BLaER1 (cell line): ENCODE results near the gene CDH13.

Experiments used
- H3K27ac ChIP-seq: shearing (Covaris generic); formaldehyde crosslinking; 2 replicates; pipeline ENCODE4 v1.8.1; 2022
- H3K27me3 ChIP-seq: shearing (Covaris generic); formaldehyde crosslinking; 2 replicates; pipeline ENCODE4 v1.8.1; 2022
- H3K36me3 ChIP-seq: shearing (Covaris generic); formaldehyde crosslinking; 2 replicates; pipeline ENCODE4 v1.8.1; 2022
- H3K4me1 ChIP-seq: shearing (Covaris generic); formaldehyde crosslinking; 2 replicates; pipeline ENCODE4 v1.8.1; 2022
- H3K4me2 ChIP-seq: shearing (Covaris generic); formaldehyde crosslinking; 2 replicates; pipeline ENCODE4 v1.8.1; 2022
- H3K4me3 ChIP-seq: shearing (Covaris generic); formaldehyde crosslinking; 2 replicates; pipeline ENCODE4 v1.8.1; 2022
- H3K9ac ChIP-seq: shearing (Covaris generic); formaldehyde crosslinking; 2 replicates; pipeline ENCODE4 v1.8.1; 2022
- H3K9me3 ChIP-seq: shearing (Covaris generic); formaldehyde crosslinking; 2 replicates; pipeline ENCODE4 v1.8.1; 2022
- H4K20me1 ChIP-seq: shearing (Covaris generic); formaldehyde crosslinking; 2 replicates; pipeline ENCODE4 v1.8.1; 2022
- Cebpa-rat ChIP-seq: shearing (Covaris generic); IDR thresholded peaks from 2 replicates; pipeline ENCODE4 v1.8.1; 2022

Gene CDH13

DNA sequence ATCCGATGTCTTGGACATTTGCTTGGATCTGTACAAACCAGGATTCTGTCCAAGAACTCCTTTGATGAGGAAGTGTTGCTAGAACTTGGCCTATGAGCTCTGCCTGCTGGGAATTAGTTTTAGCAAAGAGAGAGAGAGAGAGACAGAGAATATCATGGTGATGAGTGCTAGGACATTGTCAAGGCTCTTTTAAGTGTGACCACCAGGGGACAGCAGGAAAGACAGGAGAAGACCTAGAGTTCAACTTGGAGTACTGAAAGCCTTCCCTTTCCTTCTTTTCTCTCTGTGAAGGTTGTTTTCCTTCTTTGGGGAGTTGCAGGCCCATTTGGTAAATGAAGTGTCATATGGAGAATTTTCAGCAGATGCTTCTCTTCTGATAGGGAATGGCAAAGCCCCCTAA is 791.8 kb downstream of the CDH13 start:
- Histone ChIP-seq H3K4me3 (no peak overlapping the region), H3K4me1 (no peaks in the 10 kb centered on the region), H3K9ac (no peak overlapping the region), H3K36me3 (no peaks in the 10 kb centered on the region), H4K20me1 (no peaks in the 10 kb centered on the region), H3K9me3 (no peaks in the 10 kb centered on the region), H3K4me2 (no peak overlapping the region), H3K27ac (no peak overlapping the region), H3K27me3 (no peaks in the 10 kb centered on the region)
- no peak for TF ChIP-seq Cebpa-rat

DNA sequence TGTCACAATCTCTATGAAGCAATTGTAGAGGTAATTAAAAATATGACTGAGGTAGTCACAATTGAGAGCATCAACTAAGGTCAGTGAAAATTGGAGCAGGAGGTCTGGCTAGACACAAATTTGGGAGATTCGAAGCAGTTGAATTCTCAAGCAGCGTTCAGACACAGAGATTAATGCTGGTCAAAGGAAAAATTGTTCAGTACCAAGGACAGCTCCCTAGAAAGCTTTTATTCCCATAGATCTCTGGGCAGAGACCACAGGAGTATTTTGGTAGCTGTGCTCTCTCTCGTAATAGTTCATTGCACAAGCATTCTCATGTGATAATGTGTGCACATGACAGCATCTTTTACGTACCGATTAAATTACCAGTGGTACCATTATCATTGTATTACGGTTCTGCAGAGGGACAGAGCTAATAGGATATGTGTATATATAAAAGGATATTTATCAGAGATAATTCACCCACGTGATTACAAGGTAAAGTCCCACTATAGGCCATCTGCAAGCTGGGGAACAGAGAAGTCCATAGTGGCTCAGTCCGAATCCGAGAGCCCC is 793.5 kb downstream of the CDH13 start:
- Histone ChIP-seq H3K27ac (no peak overlapping the region), H3K4me3 (no peak overlapping the region), H3K27me3 (no peaks in the 10 kb centered on the region), H3K4me1 (no peaks in the 10 kb centered on the region), H3K9ac (no peak overlapping the region), H3K9me3 (no peaks in the 10 kb centered on the region), H3K4me2 (no peak overlapping the region), H3K36me3 (no peaks in the 10 kb centered on the region), H4K20me1 (no peaks in the 10 kb centered on the region)
- no peak for TF ChIP-seq Cebpa-rat

DNA sequence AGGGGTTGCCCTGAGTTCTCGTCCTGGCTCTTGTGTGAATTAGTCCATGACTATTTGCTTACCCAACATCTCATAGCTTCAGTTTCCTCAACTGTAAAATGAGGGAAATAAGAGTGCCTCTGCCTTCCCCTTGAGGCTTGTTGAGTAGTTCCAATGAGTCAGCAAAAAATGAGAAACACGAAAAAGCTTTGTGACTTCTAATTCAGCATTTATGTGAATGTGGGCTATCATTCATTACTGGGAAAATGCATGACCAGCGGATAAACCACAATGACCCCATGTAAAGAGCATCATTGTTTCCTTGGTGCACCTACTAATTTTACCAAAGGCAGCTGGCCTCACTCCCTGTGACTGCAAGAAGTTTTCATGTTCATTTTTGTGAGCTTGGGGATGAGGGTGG is 806.4 kb downstream of the CDH13 start:
- TF ChIP-seq Cebpa-rat = no peak

DNA sequence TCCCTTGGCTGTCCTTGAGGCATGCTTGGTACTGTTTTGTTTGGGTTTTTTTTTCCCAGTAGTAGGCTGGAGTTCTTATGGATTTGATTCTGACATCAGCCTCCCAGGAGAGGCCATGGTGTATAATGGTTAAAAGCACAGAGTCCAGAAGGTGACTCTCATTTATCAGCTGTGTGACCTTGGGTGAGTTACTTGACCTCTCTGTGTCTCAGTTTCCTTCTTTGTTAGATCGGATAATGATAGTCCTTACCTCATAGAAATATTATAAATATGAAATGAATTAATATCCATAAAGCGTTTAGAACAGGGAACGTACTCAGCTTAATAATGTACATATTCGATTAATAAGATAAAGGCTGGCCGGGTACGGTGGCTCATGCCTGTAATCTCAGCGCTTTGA is 810.3 kb downstream of the CDH13 start:
- no peak overlapping the region for H3K4me3 ChIP-seq
- no peak overlapping the region for H3K9ac ChIP-seq
- TF ChIP-seq Cebpa-rat = no peak
- no peaks in the 10 kb centered on the region for H4K20me1 ChIP-seq
- H3K27ac ChIP-seq = no peak overlapping the region
- H3K27me3 ChIP-seq = no peaks in the 10 kb centered on the region
- H3K36me3 ChIP-seq = no peaks in the 10 kb centered on the region
- no peak overlapping the region for H3K4me2 ChIP-seq
- H3K9me3 ChIP-seq = no peaks in the 10 kb centered on the region
- no peaks in the 10 kb centered on the region for H3K4me1 ChIP-seq

More for the DNA sequence above, 806.4 kb downstream of the CDH13 start:
- no peaks in the 10 kb centered on the region for H3K27me3 ChIP-seq
- no peak overlapping the region for H3K4me2 ChIP-seq
- no peak overlapping the region for H3K27ac ChIP-seq
- H3K4me1 ChIP-seq = no peaks in the 10 kb centered on the region
- no peaks in the 10 kb centered on the region for H3K9me3 ChIP-seq
- H3K9ac ChIP-seq = no peak overlapping the region
- H3K4me3 ChIP-seq = no peak overlapping the region
- no peaks in the 10 kb centered on the region for H3K36me3 ChIP-seq
- no peaks in the 10 kb centered on the region for H4K20me1 ChIP-seq

- H3K4me2 ChIP-seq = no peak overlapping the region
- H3K27ac ChIP-seq = no peak overlapping the region
- no peaks in the 10 kb centered on the region for H3K27me3 ChIP-seq
- no peaks in the 10 kb centered on the region for H3K36me3 ChIP-seq
- H3K4me1 ChIP-seq = no peaks in the 10 kb centered on the region
- no peak for TF ChIP-seq Cebpa-rat
- H4K20me1 ChIP-seq = no peaks in the 10 kb centered on the region
- H3K9me3 ChIP-seq = no peaks in the 10 kb centered on the region
- no peak overlapping the region for H3K4me3 ChIP-seq
- H3K9ac ChIP-seq = no peak overlapping the region
Measured at GRCh38 chr16:83438326-83438725, 811.6 kb downstream of the CDH13 start.

DNA sequence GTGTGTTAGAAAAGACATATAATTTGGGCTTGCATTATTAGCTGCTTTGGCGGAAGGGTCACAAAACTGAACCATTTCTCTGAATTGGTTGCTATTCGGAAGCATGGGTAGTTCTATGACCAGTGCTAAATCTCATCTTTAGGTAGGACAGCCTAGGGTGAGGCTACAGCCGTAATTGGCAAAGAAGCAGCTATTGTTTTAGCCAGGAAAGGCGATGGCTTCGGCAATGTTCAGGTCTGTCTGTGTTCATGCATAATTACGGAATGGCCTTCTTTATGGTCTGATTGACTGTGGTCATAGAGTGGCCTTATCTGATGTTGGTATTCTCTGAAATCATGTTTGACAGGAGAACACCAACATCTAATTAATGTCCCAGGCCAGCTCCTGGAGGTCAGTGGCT is 812.6 kb downstream of the CDH13 start:
- no peak for TF ChIP-seq Cebpa-rat
- Histone ChIP-seq H3K4me3 (no peak overlapping the region), H4K20me1 (no peaks in the 10 kb centered on the region), H3K27me3 (no peaks in the 10 kb centered on the region), H3K4me2 (no peak overlapping the region), H3K36me3 (no peaks in the 10 kb centered on the region), H3K9ac (no peak overlapping the region), H3K27ac (no peak overlapping the region), H3K9me3 (no peaks in the 10 kb centered on the region), H3K4me1 (no peaks in the 10 kb centered on the region)

- no peaks in the 10 kb centered on the region for H3K36me3 ChIP-seq
- no peak overlapping the region for H3K27ac ChIP-seq
- no peaks in the 10 kb centered on the region for H4K20me1 ChIP-seq
- H3K27me3 ChIP-seq = no peaks in the 10 kb centered on the region
- H3K9me3 ChIP-seq = no peaks in the 10 kb centered on the region
- no peak overlapping the region for H3K4me2 ChIP-seq
- H3K9ac ChIP-seq = no peak overlapping the region
- no peak for TF ChIP-seq Cebpa-rat
- no peaks in the 10 kb centered on the region for H3K4me1 ChIP-seq
- H3K4me3 ChIP-seq = no peak overlapping the region
Measured at GRCh38 chr16:83441517-83441916, 814.7 kb downstream of the CDH13 start.

DNA sequence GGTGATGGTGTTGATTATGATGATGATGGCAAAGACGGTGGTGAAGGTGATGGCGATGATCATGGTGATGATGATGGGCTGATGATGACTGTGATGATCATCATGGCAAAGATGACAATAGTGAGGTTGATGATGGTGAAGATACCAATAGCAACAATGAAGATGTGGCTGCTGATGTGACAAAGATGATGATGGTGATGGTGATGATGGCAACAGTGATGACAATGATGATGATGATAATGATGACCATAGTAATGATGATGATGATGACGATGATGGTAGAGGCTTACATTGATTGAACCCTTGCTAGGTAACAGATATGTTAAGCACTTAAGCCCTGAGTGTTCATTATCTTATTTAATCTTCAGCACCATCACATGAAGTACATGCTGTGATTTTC is 817.2 kb downstream of the CDH13 start:
- no peak overlapping the region for H3K27ac ChIP-seq
- no peaks in the 10 kb centered on the region for H3K4me1 ChIP-seq
- H3K4me3 ChIP-seq = no peak overlapping the region
- H3K27me3 ChIP-seq = no peaks in the 10 kb centered on the region
- H4K20me1 ChIP-seq = no peaks in the 10 kb centered on the region
- H3K36me3 ChIP-seq = no peaks in the 10 kb centered on the region
- H3K9ac ChIP-seq = no peak overlapping the region
- H3K4me2 ChIP-seq = no peak overlapping the region
- TF ChIP-seq Cebpa-rat = no peak
- H3K9me3 ChIP-seq = no peaks in the 10 kb centered on the region

DNA sequence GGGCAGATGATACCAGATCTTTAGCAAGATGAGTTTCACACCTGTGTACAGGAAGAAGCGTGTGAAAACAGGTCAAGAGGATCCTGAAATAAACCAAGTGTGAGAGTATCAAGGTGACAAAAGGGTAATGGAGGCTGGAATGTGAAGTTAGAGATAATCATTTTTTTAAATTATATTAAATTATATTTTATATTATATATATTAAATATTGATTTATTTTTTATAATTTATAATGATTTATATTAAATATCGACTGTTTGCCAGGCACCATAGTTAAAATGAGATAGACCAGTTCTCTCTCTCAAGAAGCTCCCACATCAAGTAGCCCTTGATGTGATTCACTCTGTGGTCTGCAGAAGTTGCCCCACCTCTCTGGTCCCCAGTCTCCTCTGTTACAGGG is 820.8 kb downstream of the CDH13 start:
- Histone ChIP-seq H3K27me3 (no peaks in the 10 kb centered on the region), H3K36me3 (no peaks in the 10 kb centered on the region), H3K27ac (no peak overlapping the region), H4K20me1 (no peaks in the 10 kb centered on the region), H3K4me1 (no peaks in the 10 kb centered on the region), H3K9me3 (no peaks in the 10 kb centered on the region), H3K9ac (no peak overlapping the region), H3K4me2 (no peak overlapping the region), H3K4me3 (no peak overlapping the region)
- TF ChIP-seq Cebpa-rat = no peak

DNA sequence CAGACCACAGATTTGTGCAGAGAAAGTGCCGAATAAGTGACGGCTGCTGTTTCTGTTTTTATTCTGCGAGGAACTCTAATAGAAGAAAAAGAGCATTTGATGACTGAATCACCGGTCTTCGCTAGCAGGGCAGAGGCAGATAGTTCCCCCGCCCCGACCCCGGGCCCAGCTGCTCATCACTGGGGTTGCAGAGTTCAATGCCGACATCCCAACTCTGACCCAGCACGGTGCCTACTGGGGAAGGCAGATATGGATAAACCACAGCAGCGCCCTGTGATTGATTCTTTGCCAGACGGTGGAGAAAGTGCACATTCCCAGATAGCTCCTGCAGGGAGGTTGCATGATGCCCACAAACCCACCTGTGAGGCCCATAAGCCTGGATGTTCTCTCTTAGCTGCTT is 823.1 kb downstream of the CDH13 start:
- Histone ChIP-seq H3K27ac (no peak overlapping the region), H3K4me2 (no peak overlapping the region), H3K4me1 (no peaks in the 10 kb centered on the region), H3K9me3 (no peaks in the 10 kb centered on the region), H3K36me3 (no peaks in the 10 kb centered on the region), H3K9ac (no peak overlapping the region), H3K27me3 (no peaks in the 10 kb centered on the region), H4K20me1 (no peaks in the 10 kb centered on the region), H3K4me3 (no peak overlapping the region)
- no peak for TF ChIP-seq Cebpa-rat

- Histone ChIP-seq H3K4me1 (no peaks in the 10 kb centered on the region), H3K27me3 (no peaks in the 10 kb centered on the region), H4K20me1 (no peaks in the 10 kb centered on the region), H3K9me3 (no peaks in the 10 kb centered on the region), H3K36me3 (no peaks in the 10 kb centered on the region), H3K4me2 (no peak overlapping the region), H3K4me3 (no peak overlapping the region), H3K27ac (no peak overlapping the region), H3K9ac (no peak overlapping the region)
- TF ChIP-seq Cebpa-rat = no peak
Measured at GRCh38 chr16:83453977-83454376, 827.2 kb downstream of the CDH13 start.
